Activated CD4-positive, CD25-positive, alpha-beta regulatory T cell treated with anti-CD3 and anti-CD28 coated beads, Interleukin-2, amount 50 U/mL, for 72 hours (primary cell): Measurements from ENCODE around the gene CCNQ.

ENCODE experiments used
- DNase-seq: peaks from one replicate; pipeline ENCODE4 v3.0.0; 2021

The CCNQ gene

DNA sequence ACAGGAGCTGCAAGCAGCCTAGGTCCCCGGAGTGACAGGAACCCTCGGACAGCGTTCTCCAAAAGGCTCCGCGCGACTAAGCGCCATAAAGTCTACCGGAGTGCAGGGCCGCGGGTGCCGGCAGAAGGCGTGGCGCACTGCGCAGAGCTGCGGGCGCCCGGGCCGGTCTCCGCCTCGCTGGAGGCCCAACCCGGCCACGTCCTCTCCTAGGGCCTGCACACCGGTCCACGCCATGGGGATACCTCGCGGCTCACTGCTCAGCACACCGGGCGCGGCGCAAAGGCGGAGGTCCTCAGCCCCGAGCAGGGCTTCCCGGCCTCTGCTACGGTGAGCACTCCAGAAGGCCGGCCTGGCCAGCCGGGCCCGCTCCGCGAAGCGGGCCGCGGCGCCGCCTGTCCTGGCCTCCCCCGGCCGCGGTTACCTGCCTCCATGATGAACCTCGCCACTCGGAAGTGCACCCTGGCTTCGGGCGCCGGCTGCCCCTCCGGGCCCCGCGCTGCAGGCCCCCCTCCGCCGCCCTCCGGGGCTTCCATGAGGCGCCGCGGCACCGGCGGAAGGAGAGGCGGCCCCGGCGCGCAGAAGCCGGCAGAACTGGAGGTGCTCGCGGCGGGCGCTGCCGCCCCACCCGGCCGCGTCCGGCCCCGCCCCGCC lies at the start of gene CCNQ:
CCNQ (minus strand) TSS at position 599 of the 651 bp plus-strand sequence; CDS start at position 533, 66 bp downstream.
- DNase-seq = peak; percentile 52

- DNase-seq = no peak
Measured at GRCh38 chrX:153647461-153648357, 48.8 kb upstream of the CCNQ start.

- DNase-seq = no peak
Measured at GRCh38 chrX:153646620-153647373, 47.9 kb upstream of the CCNQ start, which contains the start of gene DUSP9. Gene DUSP9, plus strand, starts transcription at chrX:153647203. Its CDS starts 751 bp downstream, at chrX:153647954.

GRCh38 chrX:153645921-153646488 lies 47.1 kb upstream of the CCNQ start:
- no peak for DNase-seq

GRCh38 chrX:153645151-153645550 lies 46.2 kb upstream of the CCNQ start:
- DNase-seq = no peak

DNA sequence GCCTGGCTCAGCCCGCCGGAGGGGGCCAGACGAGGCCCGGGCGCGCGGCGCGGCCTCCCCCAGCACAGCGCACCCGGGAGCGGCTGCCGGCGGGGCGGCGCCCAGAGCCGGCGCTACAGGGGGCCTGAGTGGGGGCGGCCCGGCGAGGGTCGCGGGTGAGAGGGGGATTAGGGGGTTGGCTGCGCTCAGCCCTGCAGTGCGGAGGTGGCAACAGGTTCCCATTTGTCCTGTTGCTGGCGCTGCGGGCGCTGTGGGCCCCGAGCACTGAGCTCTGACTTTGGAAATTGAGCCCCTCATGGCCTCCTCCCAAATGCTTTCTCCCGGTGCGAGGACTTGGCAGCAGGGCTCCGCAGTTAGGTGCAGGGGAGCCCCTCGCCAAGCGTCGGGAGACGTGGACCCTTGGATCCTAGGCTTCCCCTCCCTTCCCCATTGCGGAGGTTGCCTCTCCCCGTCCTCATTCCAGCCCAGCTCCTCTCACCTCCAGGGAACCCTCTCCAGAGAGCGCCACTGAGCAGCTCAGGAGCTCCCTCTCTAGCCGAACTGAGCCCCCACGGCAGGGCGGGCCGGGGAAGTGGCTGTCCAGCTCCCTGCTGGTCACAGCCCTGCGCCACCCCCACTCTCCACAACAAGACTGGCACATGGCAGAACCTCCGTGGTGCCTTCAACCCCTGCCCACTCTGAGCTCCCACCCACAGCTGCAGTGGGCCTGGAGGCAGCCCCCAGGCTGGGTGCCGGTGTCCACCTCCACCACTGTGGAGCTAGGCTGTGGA lies 45.6 kb upstream of the CCNQ start:
- no peak for DNase-seq

GRCh38 chrX:153643431-153644351 lies 44.8 kb upstream of the CCNQ start:
- DNase-seq = no peak

DNA sequence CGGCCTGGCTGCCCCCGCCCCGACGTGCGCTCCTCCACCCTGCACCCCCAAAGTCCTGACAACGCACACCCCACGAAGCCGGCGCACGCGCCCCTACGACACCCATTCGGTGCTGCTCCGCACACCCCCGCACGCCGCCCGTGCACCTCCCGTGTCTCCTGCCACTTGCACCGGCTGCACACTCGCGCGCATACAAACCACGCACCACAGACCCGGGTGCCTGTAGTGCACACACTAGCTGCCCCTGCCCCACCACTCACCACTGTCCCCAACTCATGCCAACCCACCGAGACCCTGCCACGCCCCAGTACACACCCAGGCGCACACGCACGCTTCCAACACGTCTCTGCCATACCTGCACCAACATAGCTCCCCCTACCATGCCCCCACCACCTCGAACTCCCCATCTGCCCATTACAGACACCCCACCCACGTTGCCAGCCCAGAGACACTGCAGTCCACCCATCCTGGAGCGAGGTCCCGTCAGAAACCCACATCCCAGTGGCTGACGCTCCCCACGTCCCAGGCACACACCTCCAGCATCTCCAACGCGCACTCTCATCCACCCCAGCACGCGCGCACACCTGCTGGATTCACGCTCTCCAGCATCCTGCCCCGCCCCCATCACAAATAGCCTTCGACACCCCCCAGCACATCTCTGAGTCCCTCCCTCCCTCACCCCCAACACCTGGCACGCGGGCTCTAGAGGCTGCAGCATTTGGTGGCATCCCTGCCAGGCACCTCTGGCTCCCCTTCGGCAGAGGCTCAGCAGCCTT lies 43.9 kb upstream of the CCNQ start:
- DNase-seq = no peak

DNA sequence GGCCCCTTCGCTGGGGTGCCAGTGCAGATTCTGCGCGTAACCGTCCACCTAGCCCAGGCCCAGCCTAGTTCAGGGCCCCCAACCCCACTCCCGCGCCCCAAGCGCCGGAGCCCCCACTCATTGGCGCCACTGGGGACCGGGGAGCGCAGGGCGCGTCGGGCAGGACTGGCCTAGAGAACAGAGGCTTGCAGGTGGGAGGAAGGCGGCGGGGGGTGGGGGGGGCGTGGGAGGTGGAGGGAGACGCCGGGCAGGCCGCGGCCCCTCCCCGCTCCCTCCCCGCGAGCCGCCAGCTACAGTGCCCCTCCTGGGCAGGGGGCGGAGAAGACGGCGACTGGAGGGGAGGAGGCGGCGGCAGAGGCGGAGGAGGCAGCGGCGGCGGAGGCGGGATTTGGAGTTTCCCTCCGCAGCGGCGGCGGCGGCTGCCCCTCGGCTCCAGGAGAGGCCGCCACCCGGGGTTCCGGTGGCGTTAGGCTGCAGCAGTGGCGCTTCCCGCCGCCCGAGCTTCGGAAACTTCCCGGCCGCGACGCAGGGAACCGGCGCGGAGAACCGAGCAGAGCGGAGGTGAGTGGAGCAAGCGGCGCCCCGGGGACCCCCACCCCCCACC lies 43.2 kb upstream of the CCNQ start:
- no peak for DNase-seq

- DNase-seq = no peak
Measured at GRCh38 chrX:153641627-153642026, 42.7 kb upstream of the CCNQ start.

DNA sequence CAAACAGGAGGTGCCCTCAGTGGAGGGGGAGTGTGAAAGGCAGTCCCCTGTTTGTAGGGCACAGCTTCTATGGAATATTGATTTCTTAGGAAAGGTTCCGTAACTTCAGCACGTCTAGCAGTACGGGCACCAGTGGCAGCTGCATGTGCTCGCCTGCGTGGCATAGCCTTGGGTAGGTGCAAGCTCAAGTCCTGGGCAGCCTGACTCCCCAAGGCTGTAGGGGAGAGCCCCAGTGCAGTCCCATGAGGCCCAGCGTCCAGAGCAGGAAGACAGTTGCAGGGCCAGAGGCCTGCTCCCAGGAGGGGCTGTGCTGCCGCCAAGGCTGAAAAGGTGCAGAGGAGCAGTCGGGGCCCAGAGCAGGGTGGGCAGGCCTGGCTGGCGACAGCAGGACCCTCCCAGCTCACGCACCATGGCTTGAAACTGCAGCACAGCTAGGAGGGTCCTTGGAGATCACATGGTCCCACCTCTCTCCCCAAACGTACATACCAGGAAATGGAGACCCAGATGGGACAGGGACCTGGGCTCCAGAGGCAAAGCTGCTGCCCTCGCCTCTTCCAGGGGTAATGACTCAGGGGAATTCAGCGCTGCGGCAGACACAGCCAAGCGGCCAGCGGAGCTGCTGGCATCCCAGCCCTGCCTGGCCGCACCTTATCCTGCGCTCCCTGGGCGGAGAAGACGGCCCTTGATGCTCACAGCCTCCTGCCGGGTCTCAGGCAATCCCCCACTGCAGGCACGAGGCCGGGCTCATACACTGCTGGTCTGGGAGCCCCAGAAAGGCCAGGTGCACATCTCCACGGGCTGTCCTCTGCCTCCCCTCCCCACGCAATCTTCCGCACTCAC lies 42.0 kb upstream of the CCNQ start:
- DNase-seq = no peak

DNA sequence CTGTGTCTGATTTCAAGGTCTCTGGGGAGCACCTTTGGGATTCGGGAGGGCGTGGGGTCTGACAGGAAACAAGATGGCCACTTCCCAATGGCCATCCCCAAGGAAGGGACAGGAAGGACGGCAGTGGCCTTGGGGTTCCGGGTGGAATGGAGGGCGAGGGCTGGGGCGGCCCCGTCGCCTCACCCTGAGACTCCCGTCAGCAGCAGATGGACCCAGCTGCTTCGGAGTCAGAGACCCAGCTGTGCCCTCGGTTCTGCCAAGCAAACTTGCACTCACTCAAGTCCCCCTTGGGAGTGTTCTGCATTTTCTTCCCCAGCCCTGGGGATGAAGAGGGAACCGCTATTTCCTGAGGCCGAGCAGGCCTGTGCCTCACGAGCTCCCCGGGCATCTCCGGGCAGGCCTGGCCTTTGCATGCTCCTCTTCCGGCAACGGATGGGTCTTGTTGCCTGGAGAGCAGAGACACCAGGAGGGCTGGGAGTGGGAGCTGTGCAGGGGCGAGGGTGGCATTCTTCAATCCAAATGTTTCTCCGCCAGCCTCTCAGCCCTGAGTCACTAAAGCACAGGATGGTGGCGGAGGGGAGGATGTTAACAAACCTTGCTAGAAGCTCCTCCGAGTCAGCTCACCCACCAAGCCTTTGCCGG lies 41.2 kb upstream of the CCNQ start:
- DNase-seq = no peak

GRCh38 chrX:153639177-153640044 lies 40.5 kb upstream of the CCNQ start:
- DNase-seq = no peak

- no peak for DNase-seq
Measured at GRCh38 chrX:153638436-153639176, 39.7 kb upstream of the CCNQ start.

DNA sequence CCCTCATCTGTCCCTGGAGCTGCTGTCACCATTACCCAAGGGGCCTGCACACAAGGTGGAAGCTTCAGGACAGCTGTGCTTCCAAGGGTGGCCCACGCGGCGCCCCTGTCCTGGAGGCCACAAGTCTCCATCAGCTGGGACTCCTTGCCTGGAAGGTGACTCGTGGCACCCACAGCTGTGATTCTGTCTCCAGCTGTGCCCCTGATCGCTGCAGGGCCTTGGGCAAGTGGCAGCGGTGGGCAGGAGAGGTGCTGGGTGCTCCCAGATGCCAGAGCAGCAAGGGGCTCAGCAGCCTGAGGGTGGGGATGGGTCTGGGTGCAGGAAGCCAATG lies 39.1 kb upstream of the CCNQ start:
- DNase-seq = no peak
